ENCODE data around the gene CFAP251. TPM values are rescaled to one million over a fixed set of nuclear protein-coding genes. Genes with fewer than 3 reads are reported as not detected.

Gene CFAP251, protein sequence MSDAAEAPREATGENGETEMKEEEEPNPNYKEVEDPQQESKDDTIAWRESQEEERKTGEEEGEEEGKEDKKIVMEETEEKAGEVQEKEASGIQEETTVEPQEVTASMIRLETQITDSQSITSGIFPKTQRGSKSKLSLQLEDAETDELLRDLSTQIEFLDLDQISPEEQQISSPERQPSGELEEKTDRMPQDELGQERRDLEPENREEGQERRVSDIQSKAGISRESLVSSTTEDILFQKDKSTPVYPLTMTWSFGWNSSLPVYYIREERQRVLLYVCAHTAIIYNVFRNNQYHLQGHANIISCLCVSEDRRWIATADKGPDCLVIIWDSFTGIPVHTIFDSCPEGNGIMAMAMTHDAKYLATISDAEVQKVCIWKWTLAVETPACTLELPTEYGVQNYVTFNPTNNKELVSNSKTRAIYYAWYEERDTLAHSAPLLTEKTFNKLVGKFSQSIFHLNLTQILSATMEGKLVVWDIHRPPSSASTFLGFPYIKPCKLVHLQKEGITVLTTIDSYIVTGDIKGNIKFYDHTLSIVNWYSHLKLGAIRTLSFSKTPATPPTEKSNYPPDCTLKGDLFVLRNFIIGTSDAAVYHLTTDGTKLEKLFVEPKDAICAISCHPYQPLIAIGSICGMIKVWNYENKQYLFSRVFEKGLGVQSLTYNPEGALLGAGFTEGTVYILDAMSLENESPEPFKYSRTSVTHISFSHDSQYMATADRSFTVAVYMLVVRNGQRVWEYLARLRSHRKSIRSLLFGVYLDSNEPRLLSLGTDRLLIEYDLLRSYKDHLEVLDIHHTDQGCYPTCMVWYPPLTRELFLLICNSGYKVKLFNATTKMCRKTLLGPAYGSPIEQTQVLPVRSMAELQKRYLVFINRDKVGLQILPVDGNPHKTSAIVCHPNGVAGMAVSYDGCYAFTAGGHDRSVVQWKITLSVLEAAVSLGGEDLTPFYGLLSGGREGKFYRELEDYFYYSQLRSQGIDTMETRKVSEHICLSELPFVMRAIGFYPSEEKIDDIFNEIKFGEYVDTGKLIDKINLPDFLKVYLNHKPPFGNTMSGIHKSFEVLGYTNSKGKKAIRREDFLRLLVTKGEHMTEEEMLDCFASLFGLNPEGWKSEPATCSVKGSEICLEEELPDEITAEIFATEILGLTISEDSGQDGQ
- total RNA-seq, result 1.4 and 3.3 TPM in 2 replicates

GRCh38 chr12:121917950-121918678 is at the start of gene CFAP251:
TSS of gene CFAP251 (plus strand) at chr12:121918592. CDS start at chr12:121921306, 2,714 bp downstream.

DNA sequence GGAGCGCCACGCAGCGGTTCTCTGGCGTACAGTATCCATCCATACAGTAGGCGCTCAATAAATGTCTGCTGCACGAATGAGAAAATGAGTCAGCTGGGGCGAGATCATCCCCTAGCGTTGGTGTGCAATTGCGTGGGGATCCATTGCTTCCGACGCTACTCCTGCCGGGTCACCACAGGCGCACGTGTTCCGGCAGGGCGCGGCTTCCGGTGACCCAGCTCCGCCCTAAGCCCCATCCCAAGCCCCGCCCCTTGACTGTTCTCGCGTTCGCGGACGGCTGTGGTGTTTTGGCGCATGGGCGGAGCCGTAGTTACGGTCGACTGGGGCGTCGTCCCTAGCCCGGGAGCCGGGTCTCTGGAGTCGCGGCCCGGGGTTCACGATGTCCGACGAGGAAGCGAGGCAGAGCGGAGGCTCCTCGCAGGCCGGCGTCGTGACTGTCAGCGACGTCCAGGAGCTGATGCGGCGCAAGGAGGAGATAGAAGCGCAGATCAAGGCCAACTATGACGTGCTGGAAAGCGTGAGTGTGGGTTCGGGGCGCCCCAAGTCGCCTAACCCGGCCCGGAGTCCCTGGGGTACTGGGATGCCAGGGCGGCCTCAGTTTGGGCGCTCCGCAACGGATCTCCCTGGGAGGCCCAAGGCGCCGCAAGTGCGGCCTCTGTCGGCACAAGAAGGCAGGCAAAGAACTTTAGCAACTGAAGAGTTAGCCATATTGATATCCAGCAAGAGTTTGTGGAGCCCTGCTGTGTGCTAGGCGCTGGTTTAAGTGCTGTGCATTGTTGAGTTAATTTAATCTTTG is 29.7 kb upstream of the CFAP251 start, which contains the start of gene PSMD9:
TSS of gene PSMD9 (plus strand) at position 313 of the 796 bp plus-strand sequence. CDS start at position 380, 67 bp downstream.

GRCh38 chr12:122021822-122022392 is 103.5 kb downstream of the CFAP251 start, which contains the start of gene BCL7A:
TSS of gene BCL7A (plus strand) at chr12:122021884. CDS start at chr12:122022092, 208 bp downstream.

Other genes starting within 250 kb of the CFAP251 start
- 0.60 and 0.63 TPM in 2 replicates for gene MORN3, start 248.9 kb upstream of the CFAP251 start, total RNA-seq
- gene TMEM120B, start 205.8 kb upstream of the CFAP251 start, total RNA-seq, result 6.1 and 7.6 TPM in 2 replicates
- 2.7 and 4.6 TPM in 2 replicates for gene RHOF, start 124.9 kb upstream of the CFAP251 start, total RNA-seq
- 2.0 and 4.3 TPM in 2 replicates for gene SETD1B, start 114.6 kb upstream of the CFAP251 start, total RNA-seq
- 0.60 and 1.7 TPM in 2 replicates for gene HPD, start 59.7 kb upstream of the CFAP251 start, total RNA-seq
- gene PSMD9, start 29.8 kb upstream of the CFAP251 start, total RNA-seq, result 85.6 and 145 TPM in 2 replicates
- gene BCL7A, start 103.3 kb downstream of the CFAP251 start, total RNA-seq, result 2.0 and 2.8 TPM in 2 replicates
- 7.1 and 10.4 TPM in 2 replicates for gene MLXIP, start 160.2 kb downstream of the CFAP251 start, total RNA-seq